Stimulated activated CD8-positive, alpha-beta memory T cell treated with anti-CD3 and anti-CD28 coated beads, Interleukin-12 subunit alpha, Interleukin-12 subunit beta, amount 100 ng/mL, for 1 hour (primary cell): ENCODE results near the gene ICE1.
"Not testable (repeated sequence)": the region's sequence is repeated elsewhere in the genome, so short reads cannot be mapped to it uniquely, and the experiment has no call there.

Source experiments
- DNase-seq: peaks from one replicate; pipeline ENCODE4 v3.0.0-alpha.2; 2020; ENCODE audit warnings: low read depth

ICE1 gene

GRCh38 chr5:5492087-5492933 is 69.8 kb downstream of the ICE1 start:
- DNase-seq = no peak

- DNase-seq = not testable (repeated sequence)
These were observed 70.4 kb downstream of the ICE1 start for GRCh38 chr5:5492934-5493271.

DNA sequence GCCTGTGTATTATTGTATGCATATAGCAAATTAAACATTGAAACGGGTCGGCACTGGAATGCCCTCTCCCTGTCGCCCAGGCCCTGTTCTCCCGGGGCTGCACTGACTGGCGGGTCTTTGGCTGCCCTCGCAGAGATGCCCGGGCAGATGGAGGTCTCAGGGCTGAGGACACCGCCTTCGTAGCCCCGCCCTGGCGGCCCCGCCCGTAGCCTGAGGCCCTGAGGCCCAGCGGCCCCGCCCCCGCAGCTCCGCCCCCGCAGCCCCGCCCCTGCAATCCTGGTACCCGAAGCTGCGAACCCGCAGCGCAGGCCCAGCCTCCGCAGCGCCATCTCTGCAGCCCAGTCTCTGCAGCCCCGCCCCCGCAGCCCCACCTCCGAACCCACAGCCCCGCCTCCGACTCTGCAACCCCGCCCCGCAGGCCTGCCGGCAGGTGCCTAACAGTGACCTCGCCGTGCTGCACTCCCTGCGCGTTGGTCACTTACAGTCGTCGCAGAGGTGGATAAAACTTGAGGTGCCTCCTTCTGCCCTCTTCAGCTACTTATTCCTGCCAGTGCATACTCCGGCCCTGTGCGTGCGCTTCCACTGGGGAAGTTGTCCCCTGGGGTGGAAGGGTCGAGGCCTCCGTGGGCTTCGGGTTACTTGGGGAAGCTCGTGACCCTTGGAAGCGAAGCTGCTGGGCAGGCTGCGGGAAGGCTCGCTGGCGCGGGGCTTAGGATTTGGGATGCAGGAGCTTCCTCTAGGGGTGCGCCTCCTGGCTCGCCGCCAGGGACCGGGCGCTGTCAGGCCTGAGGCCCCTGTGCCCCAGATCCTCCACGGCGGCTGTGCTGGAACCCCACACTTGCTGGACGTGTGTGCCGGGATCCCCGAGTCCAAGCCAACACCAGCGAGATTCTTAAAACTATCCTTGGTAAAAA is 72.3 kb downstream of the ICE1 start:
- DNase-seq = peak; percentile 72

DNA sequence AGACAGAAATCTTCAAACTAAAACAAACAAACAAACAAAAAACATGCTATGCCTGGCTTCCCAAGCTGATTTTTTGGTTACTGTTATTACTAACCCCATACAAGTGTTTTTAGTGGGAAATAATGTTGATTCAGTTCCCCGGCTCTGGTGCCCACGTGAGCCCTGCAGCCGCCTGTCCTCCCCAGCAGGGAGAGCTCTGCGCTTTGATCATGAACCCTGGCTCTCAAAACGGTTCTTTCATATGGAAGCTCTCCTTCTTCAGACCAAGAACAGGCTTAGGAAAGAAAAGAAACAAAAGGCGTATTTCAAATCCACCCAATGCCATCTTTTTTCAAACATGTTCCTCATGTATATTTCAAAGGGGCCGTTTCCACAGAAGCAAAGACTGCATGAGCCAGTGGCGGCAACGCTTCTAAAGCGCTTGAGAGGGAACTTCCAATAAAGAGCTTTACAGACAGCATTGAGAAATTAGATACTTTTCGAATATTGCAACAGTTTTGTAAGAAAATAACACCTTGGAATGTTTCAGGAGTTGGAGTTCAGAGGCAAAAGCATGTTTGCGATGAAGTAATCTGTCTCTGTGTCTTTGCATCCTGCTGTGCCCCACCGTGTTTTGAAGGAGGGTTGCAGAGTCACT is 74.8 kb downstream of the ICE1 start:
- DNase-seq = no peak

DNA sequence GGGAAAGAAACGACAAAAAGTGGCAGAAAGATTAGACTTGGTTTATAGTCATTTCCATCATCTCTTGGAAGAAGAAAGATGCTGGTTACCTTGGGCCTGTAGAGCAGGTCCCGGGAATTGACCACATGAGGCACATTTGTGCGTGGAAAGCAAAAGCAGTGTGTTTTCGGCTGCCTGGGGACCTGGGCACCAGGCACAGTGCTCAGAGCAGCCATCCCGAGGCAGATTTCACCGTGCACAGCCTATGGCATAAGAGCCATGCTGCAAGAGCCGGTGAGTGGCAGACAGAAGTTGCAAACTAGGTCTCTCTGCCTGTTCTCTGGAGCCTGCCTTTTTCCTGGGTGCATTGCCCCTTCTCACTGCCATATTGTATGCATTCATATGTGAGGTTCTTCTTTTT is 77.0 kb downstream of the ICE1 start:
- no peak for DNase-seq

DNA sequence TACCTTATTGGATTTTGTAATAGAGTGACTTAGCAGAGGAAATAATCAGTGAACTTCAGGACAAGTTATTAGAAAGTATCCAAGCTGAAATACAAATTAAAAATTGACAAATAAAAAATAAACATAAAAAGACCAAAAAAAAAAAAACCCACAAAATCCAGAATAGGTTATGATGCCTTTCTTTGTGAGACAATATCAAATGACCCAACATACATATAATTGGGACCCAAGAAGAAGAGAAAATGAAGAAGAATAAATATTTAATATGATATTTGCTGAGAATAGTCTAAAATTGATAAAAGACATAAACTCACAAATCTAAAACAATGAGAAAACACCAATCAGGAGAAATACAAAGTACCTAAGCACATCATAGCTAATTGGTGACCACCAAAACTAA is 81.8 kb downstream of the ICE1 start:
- no peak for DNase-seq

GRCh38 chr5:5505815-5506214 is 83.3 kb downstream of the ICE1 start:
- no peak for DNase-seq

DNA sequence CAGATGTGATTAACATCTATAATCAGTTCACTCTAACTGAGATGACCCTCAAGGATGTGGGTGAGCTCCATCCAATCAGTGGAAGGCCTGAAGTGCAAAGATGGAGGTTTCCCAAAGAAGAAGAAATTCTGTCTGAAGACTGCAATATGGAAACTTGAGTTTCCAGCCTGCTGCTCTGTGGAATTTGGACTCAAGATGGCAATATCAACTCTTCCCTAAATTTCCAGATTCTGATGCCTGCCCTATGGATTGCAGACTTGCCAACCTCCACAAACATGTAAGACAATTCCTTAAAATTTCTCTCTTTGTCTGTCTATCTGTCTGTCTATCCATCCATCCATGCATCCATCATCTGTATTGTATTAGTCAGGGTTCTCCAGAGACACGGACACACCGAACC is 85.9 kb downstream of the ICE1 start:
- no peak for DNase-seq

DNA sequence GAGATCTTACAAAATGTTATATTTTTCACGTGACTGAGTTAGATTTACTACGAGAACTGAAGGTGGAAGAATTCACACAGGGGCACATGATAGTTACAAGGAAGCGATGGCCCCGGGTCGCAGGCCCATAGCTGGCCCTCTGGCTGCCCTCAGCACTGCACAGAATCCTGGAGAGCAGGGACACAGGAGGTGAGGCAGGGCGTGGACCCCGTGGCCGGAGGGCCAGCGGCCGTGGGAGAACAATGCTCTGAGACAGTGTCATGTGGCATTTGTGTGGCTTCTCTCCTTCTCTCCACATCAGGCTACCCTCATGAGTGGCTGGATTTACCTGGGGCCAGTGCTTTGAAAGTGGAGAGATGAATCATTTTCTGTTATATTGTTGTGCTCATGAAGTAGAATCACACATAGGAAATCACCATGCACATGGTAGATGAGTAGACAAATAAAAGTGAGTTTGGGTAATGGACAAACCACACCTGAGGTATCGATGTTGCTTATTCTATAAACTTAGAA is 89.5 kb downstream of the ICE1 start:
- DNase-seq = no peak

GRCh38 chr5:5512543-5512942 is 90.1 kb downstream of the ICE1 start:
- DNase-seq = no peak

DNA sequence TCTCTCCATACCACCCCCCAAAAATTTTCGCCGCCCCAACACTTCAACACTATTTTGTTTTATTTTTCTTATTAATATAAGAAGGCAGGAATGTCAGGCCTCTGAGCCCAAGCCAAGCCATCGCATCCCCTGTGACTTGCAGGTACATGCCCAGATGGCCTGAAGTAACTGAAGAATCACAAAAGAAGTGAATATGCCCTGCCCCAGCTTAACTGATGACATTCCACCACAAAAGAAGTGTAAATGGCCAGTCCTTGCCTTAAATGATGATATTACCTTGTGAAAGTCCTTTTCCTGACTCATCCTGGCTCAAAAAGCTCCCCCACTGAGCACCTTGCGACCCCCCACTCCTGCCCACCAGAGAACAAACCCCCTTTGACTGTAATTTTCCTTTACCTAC is 98.1 kb downstream of the ICE1 start:
- DNase-seq = not testable (repeated sequence)

- no peak for DNase-seq
These were observed 98.6 kb downstream of the ICE1 start for GRCh38 chr5:5521029-5521428.

DNA sequence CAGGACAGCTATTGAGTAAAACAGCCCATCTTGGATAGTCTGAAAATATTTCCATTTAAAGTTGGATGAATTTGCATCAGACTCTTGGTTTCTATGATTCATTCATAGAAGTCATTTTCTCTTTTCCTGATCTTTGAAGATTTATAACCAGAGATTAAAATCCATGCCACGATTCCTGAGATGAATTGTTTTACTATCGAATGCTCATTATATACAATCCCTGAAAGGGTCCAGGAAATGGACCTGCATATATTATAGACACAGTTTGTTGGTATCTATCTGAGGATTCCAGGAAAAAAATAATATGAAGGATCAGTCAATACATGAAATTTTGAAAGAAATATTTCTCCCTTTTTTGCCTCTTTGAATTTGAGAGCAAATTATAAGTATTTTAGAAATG is 99.0 kb downstream of the ICE1 start:
- no peak for DNase-seq

- no peak for DNase-seq
These were observed 99.9 kb downstream of the ICE1 start for GRCh38 chr5:5522336-5522735.

- DNase-seq = no peak
These were observed 100.6 kb downstream of the ICE1 start for GRCh38 chr5:5523066-5523505.

- no peak for DNase-seq
These were observed 101.8 kb downstream of the ICE1 start for GRCh38 chr5:5524327-5524726.

DNA sequence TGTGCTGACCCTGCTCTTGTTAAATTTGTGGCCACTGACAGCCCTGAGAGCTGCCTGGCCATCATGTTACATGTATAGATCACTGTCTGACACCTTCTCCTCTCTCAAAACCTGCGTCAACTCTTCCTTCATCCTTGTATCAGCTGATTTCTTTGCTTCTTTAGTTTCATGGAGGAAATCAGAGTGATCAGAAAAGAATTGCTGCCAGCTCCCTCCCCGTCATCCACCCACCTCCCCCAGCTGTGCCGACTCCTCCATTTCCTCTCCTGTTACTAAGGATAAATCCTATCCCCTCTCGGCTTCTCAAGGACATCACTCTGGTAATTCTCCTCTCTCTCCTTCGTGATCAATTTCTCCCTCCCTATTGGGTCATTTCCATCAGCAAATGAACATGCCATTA is 108.9 kb downstream of the ICE1 start:
- no peak for DNase-seq

DNA sequence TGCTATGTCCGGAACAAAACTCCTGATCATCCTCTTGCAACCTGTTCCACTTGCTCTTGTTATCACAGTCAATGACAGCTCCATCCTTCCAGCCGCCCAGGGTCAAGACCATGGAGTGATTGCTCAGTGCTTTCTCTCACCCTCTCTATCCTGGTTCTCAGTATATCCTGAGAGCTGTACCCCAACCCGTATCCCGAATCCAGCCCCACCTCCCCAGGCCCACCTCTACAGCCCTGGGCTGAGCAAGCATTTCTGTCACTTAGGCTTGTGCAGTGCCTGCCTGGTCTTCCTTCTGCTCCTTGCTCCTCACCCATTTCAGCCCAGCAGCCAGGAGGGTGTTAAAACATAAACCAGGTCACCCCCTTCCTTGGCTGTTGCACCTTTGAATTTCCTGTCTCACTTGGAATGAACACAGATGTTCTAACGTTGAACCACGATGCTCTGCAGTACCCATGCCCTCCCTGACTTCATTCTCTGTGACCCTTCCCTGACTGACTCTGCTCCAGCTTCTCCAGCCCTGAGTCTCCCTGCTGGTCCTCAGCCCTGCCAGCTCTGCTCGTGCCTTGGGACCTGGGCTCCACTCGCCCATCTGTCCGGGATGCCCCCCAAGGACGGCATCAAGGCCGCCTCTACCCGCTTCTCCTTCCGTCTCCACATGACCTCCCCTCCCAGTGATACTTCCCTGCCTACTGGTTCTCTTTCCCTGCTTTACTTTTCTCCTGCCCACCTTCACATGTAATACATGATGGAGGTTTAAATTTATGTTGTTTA is 110.0 kb downstream of the ICE1 start:
- no peak for DNase-seq

- no peak for DNase-seq
These were observed 111.5 kb downstream of the ICE1 start for GRCh38 chr5:5533927-5534326.

GRCh38 chr5:5534333-5534732 is 111.9 kb downstream of the ICE1 start:
- DNase-seq = no peak

DNA sequence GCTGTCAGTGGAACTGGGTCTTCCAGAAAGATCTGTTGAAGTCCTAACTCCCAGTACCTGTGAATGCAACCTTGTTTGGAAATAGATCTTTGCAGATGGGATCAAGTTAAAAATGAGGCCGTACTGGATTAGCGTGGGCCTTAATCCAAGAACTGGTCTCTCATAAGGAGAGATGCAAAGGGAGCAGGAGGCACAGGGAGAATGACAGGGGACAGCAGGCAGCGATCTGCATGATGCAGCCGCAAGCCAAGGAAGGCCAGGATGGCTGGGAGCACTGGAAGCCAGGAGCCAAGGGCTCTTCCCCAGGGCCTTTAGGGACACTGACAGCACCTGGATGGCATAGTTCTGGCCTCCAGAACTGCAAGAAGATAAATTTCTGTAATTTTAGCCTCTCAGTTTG is 114.4 kb downstream of the ICE1 start:
- DNase-seq = no peak

DNA sequence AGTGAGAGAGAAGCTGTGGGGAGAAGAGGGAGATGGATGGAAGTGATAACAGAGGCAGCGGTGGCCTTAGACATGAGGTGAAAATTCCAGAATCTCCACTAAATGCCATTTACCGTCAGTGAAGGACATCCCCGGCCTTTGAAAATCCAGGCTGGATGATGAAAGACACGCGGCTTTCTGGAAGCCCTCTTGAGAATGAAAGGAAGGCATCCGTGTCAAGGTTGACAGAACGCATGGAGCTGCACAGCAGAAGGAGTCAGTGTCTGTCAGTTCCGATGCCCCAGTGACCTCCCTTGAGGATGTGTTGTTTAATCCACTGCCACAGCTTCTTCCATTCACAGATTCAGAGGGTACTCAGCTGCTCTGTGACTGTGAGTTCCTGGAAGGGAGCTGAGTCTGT is 114.9 kb downstream of the ICE1 start:
- DNase-seq = no peak
